Natural killer cell (primary cell): ENCODE results near the gene MAP2K2. TPM values are rescaled to one million over a fixed set of nuclear protein-coding genes. Genes with fewer than 3 reads are reported as not detected.
A peak's percentile ranks its signal among the peaks of the same experiment; 100 is the strongest.

Experiments
- ATAC-seq, 3 donors: fragments of 150-1000 bp in 2 of 3; fragments of 200-7000 bp in 1 of 3; cut with Tn5 transposase; 1 replicate in 1 of 3; 2 replicates in 2 of 3; pipeline ENCODE4 v1.10.0; 2021; ENCODE audit warnings: mild to moderate bottlenecking in 2 of 3, moderate library complexity in 2 of 3
- DNase-seq, 2 donors: peaks; one replicate each; pipeline versions ENCODE4 v3.0.0 to v3.0.0-alpha.2; 2013 to 2021; ENCODE audit warnings: mixed read lengths in 1 of 2
- H3K27ac ChIP-seq: one replicate; pipeline ENCODE4 v1.5.1; 2013; ENCODE audit warnings: mild to moderate bottlenecking, low read length
- H3K27me3 ChIP-seq: one replicate; pipeline ENCODE4 v1.6.1; 2013; ENCODE audit warnings: low read length; ENCODE audit not compliant: control insufficient read depth, insufficient read depth
- H3K36me3 ChIP-seq: one replicate; pipeline ENCODE4 v1.6.1; 2013; ENCODE audit warnings: low read length; ENCODE audit not compliant: control insufficient read depth, insufficient read depth
- H3K4me1 ChIP-seq: one replicate; pipeline ENCODE4 v1.6.1; 2013; ENCODE audit warnings: low read length; ENCODE audit not compliant: control insufficient read depth, insufficient read depth
- H3K4me3 ChIP-seq: one replicate; pipeline ENCODE4 v1.5.1; 2013; ENCODE audit warnings: low read length
- H3K9me3 ChIP-seq: one replicate; pipeline ENCODE4 v1.6.1; 2013; ENCODE audit warnings: low read length; ENCODE audit not compliant: control insufficient read depth, insufficient read depth
- H3K27ac Mint-ChIP-seq, 2 donors: one replicate each; pipeline ENCODE4 v1.8.0; 2022; ENCODE audit warnings: mild to moderate bottlenecking in 2 of 2, mixed read lengths in 2 of 2, moderate library complexity in 1 of 2
- H3K27me3 Mint-ChIP-seq, 2 donors: one replicate each; pipeline ENCODE4 v1.8.0; 2022; ENCODE audit warnings: low read depth in 2 of 2, mixed read lengths in 2 of 2
- H3K36me3 Mint-ChIP-seq: one replicate; pipeline ENCODE4 v1.8.0; 2022; ENCODE audit warnings: mixed read lengths
- H3K4me1 Mint-ChIP-seq, 2 donors: one replicate each; pipeline ENCODE4 v1.8.0; 2022; ENCODE audit warnings: mixed read lengths in 2 of 2
- H3K4me3 Mint-ChIP-seq: one replicate; pipeline ENCODE4 v1.8.0; 2022; ENCODE audit warnings: mild to moderate bottlenecking, moderate library complexity, mixed read lengths
- H3K9me3 Mint-ChIP-seq, 2 donors: one replicate each; pipeline ENCODE4 v1.8.0; 2022; ENCODE audit warnings: mixed read lengths in 2 of 2
- WGBS: methylation state at CpG from one replicate; pipeline ENCODE4 v1.1.7; 2013; ENCODE audit warnings: missing lambda C conversion rate; ENCODE audit not compliant: insufficient coverage; 5-methylcytosine and 5-hydroxymethylcytosine counted together
- intact Hi-C: fragments of 100-400 bp; cut with micrococcal nuclease; formaldehyde crosslinking; loops from one replicate; pipeline ENCODE4 v1.14.2; 2022
- total RNA-seq, 4 donors: library from RNA; stranded (reverse); fragments of 120-200 nt in 1 of 4; gene quantifications; one replicate each; pipeline versions ENCODE4 v1.2.3 to v1.2.4, GENCODE V29; 2013 to 2022
- TF ChIP-seq, protein P1 (sequence below): fragments of 200-600 bp; IDR thresholded peaks from one replicate; pipeline ENCODE4 v1.8.0; 2022; ENCODE audit warnings: antibody characterized with exemption

The MAP2K2 gene
- total RNA-seq, 3 donors from 2014 or later (not counting 1 experiment from before 2014, with no cell fraction given), result 137 to 154 (median 152) TPM

DNA sequence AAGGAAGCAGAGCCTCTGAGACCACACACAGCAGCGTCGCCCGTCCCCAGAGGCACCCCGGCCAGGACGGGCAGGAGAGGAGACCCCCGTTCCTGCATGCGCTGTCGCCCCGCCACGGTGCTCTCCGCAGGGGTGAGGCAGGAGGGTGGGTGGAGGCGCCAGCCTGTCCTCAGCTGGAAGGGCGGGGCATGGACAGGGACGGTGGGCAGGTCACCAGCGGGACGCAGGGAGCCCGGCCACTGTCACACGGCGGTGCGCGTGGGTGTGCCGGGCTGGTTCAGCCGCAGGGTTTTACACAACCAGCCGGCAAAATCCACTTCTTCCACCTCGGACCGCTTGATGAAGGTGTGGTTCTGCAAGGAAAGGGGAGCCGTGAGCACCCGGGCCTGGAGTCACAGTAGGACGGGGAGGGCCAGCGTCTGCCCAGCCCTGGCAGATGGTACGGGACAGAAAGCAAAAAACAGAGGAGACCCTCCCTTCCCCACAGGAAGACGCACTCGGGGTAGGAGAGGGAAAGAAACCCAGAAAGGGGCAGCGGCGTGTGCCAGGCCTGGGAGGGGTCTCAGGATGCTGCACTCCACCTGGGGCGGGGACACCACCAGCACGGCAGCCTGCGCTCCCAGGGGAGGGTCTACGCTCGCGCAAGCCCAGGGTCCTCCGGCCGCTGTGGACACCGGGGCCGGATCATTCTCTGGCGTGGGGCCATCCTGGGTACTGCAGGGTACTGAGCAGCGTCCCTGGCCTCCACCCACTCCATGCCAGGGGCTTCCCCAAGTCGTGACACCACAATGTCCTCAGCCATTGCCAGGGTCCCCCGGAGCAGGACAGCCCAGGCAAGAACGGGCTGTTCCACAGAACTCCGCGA is 33.3 kb downstream of the MAP2K2 start:
- H3K9me3 Mint-ChIP-seq, result no peaks in the 10 kb centered on the region
- Histone ChIP-seq H3K9me3 (no peaks in the 10 kb centered on the region), H3K36me3 (peaks cover 16% of the 10 kb centered on the region), H3K4me1 (peaks cover 53% of the 10 kb centered on the region), H3K27me3 (no peaks in the 10 kb centered on the region), H3K27ac (peak overlapping the region; percentile 90), H3K4me3 (no peak overlapping the region)
- WGBS, result 93% methylated on average over 52 of the region's 52 CpGs
- TF ChIP-seq, protein P1, sequence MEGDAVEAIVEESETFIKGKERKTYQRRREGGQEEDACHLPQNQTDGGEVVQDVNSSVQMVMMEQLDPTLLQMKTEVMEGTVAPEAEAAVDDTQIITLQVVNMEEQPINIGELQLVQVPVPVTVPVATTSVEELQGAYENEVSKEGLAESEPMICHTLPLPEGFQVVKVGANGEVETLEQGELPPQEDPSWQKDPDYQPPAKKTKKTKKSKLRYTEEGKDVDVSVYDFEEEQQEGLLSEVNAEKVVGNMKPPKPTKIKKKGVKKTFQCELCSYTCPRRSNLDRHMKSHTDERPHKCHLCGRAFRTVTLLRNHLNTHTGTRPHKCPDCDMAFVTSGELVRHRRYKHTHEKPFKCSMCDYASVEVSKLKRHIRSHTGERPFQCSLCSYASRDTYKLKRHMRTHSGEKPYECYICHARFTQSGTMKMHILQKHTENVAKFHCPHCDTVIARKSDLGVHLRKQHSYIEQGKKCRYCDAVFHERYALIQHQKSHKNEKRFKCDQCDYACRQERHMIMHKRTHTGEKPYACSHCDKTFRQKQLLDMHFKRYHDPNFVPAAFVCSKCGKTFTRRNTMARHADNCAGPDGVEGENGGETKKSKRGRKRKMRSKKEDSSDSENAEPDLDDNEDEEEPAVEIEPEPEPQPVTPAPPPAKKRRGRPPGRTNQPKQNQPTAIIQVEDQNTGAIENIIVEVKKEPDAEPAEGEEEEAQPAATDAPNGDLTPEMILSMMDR, result no peak
- no peak for ATAC-seq
- H3K4me1 Mint-ChIP-seq, result peaks cover 31 to 45% of the 10 kb centered on the region in 2 donors
- intact Hi-C loops, result no loop called here
- no peaks in the 10 kb centered on the region for H3K27me3 Mint-ChIP-seq
- H3K36me3 Mint-ChIP-seq, result no peaks in the 10 kb centered on the region
- H3K4me3 Mint-ChIP-seq, result no peak overlapping the region
- DNase-seq, result peak in 1 of 2 donors; percentile 42
- peak overlapping the region; percentile 92 to 97 for H3K27ac Mint-ChIP-seq

DNA sequence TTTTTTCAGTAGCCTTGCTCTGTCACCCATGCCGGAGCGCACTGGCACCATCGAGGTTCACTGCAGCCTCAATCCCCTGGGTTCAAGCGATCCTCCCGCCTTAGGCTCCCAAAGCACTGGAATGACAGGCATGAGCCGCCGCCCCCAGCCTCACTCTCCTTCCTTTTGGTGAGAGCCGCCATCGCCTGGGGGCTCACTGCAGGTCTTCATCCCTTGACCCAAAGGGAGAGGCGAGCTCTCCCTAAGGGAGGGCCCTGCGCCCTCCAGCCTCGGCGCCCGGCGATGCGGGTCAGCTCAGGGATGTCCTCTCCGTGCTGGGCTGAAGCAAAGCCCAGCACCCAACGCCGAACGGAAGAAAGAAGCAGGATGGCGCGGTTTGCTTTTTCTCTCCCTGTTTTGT is 34.0 kb downstream of the MAP2K2 start:
- peaks cover 31 to 47% of the 10 kb centered on the region in 2 donors for H3K4me1 Mint-ChIP-seq
- Histone ChIP-seq H3K9me3 (no peaks in the 10 kb centered on the region), H3K27me3 (no peaks in the 10 kb centered on the region), H3K27ac (peak overlapping the region; percentile 90), H3K4me3 (no peak overlapping the region), H3K4me1 (peaks cover 55% of the 10 kb centered on the region), H3K36me3 (peaks cover 11% of the 10 kb centered on the region)
- intact Hi-C loops, result loop anchor here (1.0 kb wide), 2 partner anchors 14 to 19 kb away; no protein-coding TSS in a partner anchor
- no peaks in the 10 kb centered on the region for H3K36me3 Mint-ChIP-seq
- H3K27ac Mint-ChIP-seq, result peak overlapping the region; percentile 92 to 97
- 73% methylated on average over 22 of the region's 22 CpGs for WGBS
- TF ChIP-seq, protein P1, result no peak
- peak overlapping the region; percentile 13 for H3K4me3 Mint-ChIP-seq
- no peaks in the 10 kb centered on the region for H3K9me3 Mint-ChIP-seq
- DNase-seq (no peak), ATAC-seq (no peak)
- H3K27me3 Mint-ChIP-seq, result no peaks in the 10 kb centered on the region

DNA sequence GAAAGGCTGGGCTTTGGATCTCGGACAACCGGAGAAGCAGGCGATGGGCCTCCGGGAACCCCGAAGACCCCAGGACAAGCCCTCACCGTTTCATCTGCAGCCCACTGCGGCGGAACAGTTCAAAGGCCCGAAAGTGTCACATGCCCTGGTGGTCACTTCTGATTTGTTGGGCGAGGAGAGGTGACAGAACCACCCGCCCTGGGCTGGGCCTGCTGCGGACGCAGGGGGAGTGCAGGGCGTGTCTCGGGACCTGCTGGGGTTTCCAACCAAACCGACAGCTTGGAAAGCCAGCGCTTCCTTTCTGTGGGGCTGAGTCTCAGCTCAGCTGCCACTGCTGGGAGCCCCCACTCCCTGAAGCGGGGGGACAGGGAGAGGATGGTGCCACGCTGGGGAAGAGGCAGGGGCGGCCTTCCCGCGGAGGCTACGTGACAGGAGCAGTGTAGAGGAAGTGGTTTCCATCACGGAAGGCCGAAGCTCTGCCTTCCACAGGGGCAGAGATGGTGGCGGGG is 34.5 kb downstream of the MAP2K2 start:
- peak; percentile 67 to 75 for DNase-seq
- 6% methylated on average over 26 of the region's 26 CpGs for WGBS
- Mint-ChIP-seq H3K27ac (peak overlapping the region; percentile 92 to 97), H3K36me3 (no peaks in the 10 kb centered on the region), H3K9me3 (no peaks in the 10 kb centered on the region), H3K27me3 (no peaks in the 10 kb centered on the region), H3K4me3 (peak overlapping the region; percentile 88), H3K4me1 (peaks cover 36 to 51% of the 10 kb centered on the region in 2 donors)
- Histone ChIP-seq H3K27me3 (no peaks in the 10 kb centered on the region), H3K4me3 (peak overlapping the region; percentile 28), H3K36me3 (peaks cover 9% of the 10 kb centered on the region), H3K27ac (peak overlapping the region; percentile 90), H3K4me1 (peaks cover 60% of the 10 kb centered on the region), H3K9me3 (no peaks in the 10 kb centered on the region)
- TF ChIP-seq, protein P1, result no peak
- ATAC-seq, result peak; percentile 70 to 82 (median 77)
- intact Hi-C loops, result loop anchor here (1.0 kb wide), 2 partner anchors 15 to 20 kb away; no protein-coding TSS in a partner anchor
